ENCODE results near the gene MBD6.
"Not testable (repeated sequence)": the region's sequence is repeated elsewhere in the genome, so short reads cannot be mapped to it uniquely, and the experiment has no call there.

Gene MBD6

GRCh38 chr12:57558864-57559263 is 36.2 kb downstream of the MBD6 start:
- no peak for TF ChIP-seq CTCF (IDR thresholded peaks at IDR 0.05; ENCODE audit: low read depth, low read length, missing control alignments)
- no peaks in the 10 kb centered on the region for H3K27me3 ChIP-seq (replicated peaks)
- no peaks in the 10 kb centered on the region for H3K36me3 ChIP-seq (replicated peaks)
- no peak overlapping the region for H3K4me3 ChIP-seq (ENCODE audit: low read depth, low read length)
- no peak for DNase-seq
- H3K27ac ChIP-seq: no peak overlapping the region
- in situ Hi-C loops (cut with HindIII; ENCODE audit: low pct_ligation_motif_present, low sequenced_read_pairs): no loop called here

GRCh38 chr12:57560516-57560915 is 37.9 kb downstream of the MBD6 start:
- Histone ChIP-seq H3K27me3 (replicated peaks) (no peaks in the 10 kb centered on the region), H3K36me3 (replicated peaks) (no peaks in the 10 kb centered on the region), H3K4me3 (ENCODE audit: low read depth, low read length) (no peak overlapping the region), H3K27ac (no peak overlapping the region)
- no peak for DNase-seq
- no peak for TF ChIP-seq CTCF (IDR thresholded peaks at IDR 0.05; ENCODE audit: low read depth, low read length, missing control alignments)
- in situ Hi-C loops (cut with HindIII; ENCODE audit: low pct_ligation_motif_present, low sequenced_read_pairs): no loop called here

- in situ Hi-C loops (cut with HindIII; ENCODE audit: low pct_ligation_motif_present, low sequenced_read_pairs): not testable (repeated sequence)
Measured at GRCh38 chr12:57561117-57561516, 38.5 kb downstream of the MBD6 start.

GRCh38 chr12:57563358-57563757 is 40.7 kb downstream of the MBD6 start:
- no peaks in the 10 kb centered on the region for H3K36me3 ChIP-seq (replicated peaks)
- in situ Hi-C loops (cut with HindIII; ENCODE audit: low pct_ligation_motif_present, low sequenced_read_pairs): no loop called here
- TF ChIP-seq CTCF (IDR thresholded peaks at IDR 0.05; ENCODE audit: low read depth, low read length, missing control alignments): no peak
- H3K4me3 ChIP-seq (ENCODE audit: low read depth, low read length): no peak overlapping the region
- H3K27ac ChIP-seq: no peak overlapping the region
- no peak for DNase-seq
- H3K27me3 ChIP-seq (replicated peaks): no peaks in the 10 kb centered on the region

More at GRCh38 chr12:57561117-57561516, 38.5 kb downstream of the MBD6 start:
- not testable (repeated sequence) for H3K27me3 ChIP-seq (replicated peaks); H3K36me3 ChIP-seq (replicated peaks); H3K27ac ChIP-seq; H3K4me3 ChIP-seq (ENCODE audit: low read depth, low read length)
- peak; percentile 42 for DNase-seq

GRCh38 chr12:57564178-57564740 is 41.6 kb downstream of the MBD6 start:
- TF ChIP-seq CTCF (IDR thresholded peaks at IDR 0.05; ENCODE audit: low read depth, low read length, missing control alignments): no peak

GRCh38 chr12:57568838-57569237 is 46.2 kb downstream of the MBD6 start:
- TF ChIP-seq CTCF (IDR thresholded peaks at IDR 0.05; ENCODE audit: low read depth, low read length, missing control alignments): no peak
- in situ Hi-C loops (cut with HindIII; ENCODE audit: low pct_ligation_motif_present, low sequenced_read_pairs): no loop called here

More at GRCh38 chr12:57564178-57564740, 41.6 kb downstream of the MBD6 start:
- in situ Hi-C loops (cut with HindIII; ENCODE audit: low pct_ligation_motif_present, low sequenced_read_pairs): no loop called here
- Histone ChIP-seq H3K27ac (no peak overlapping the region), H3K27me3 (replicated peaks) (no peaks in the 10 kb centered on the region), H3K4me3 (ENCODE audit: low read depth, low read length) (no peak overlapping the region), H3K36me3 (replicated peaks) (no peaks in the 10 kb centered on the region)
- DNase-seq: no peak

More at GRCh38 chr12:57568838-57569237, 46.2 kb downstream of the MBD6 start:
- Histone ChIP-seq H3K36me3 (replicated peaks) (no peaks in the 10 kb centered on the region), H3K4me3 (ENCODE audit: low read depth, low read length) (no peak overlapping the region), H3K27me3 (replicated peaks) (no peaks in the 10 kb centered on the region), H3K27ac (no peak overlapping the region)
- no peak for DNase-seq

All from brain microvascular endothelial cell (primary cell).